Colonic mucosa (tissue), 4 donors: ENCODE measurements around the gene CD59. TPM values are rescaled to one million over a fixed set of nuclear protein-coding genes. Genes with fewer than 3 reads are reported as not detected.

Experiments
- DNase-seq: peaks from one replicate; pipeline ENCODE4 v3.0.0-alpha.2; 2020
- H3K27ac ChIP-seq: fragments of 200-600 bp; one replicate; pipeline ENCODE4 v1.8.0; 2021
- H3K27me3 ChIP-seq: fragments of 200-600 bp; one replicate; pipeline ENCODE4 v1.8.0; 2021
- H3K36me3 ChIP-seq: fragments of 200-600 bp; one replicate; pipeline ENCODE4 v1.8.0; 2021
- H3K4me1 ChIP-seq: fragments of 200-600 bp; one replicate; pipeline ENCODE4 v1.8.0; 2021; ENCODE audit warnings: mild to moderate bottlenecking
- H3K4me3 ChIP-seq: fragments of 200-600 bp; one replicate; pipeline ENCODE4 v1.8.0; 2021
- H3K9ac ChIP-seq, 2 donors: one replicate each; pipeline ENCODE4 v1.7.0; 2013; ENCODE audit warnings: control low read depth in 2 of 2, low read depth in 2 of 2, low read length in 2 of 2
- H3K9me3 ChIP-seq: fragments of 200-600 bp; one replicate; pipeline ENCODE4 v1.8.0; 2021
- intact Hi-C: fragments of 100-400 bp; cut with DNase I; formaldehyde crosslinking; loops from one replicate; pipeline ENCODE4 v1.14.1; 2022
- total RNA-seq, 2 donors: library from RNA; stranded (reverse); fragmentation: NEBNext Ultra II Directional in 1 of 2; extraction: Animal tissue kit (Norgen Biotek cat#: 25700) in 1 of 2; gene quantifications; one replicate each; pipeline ENCODE4 v1.2.1, GENCODE V29; 2021
- TF ChIP-seq, protein P1 (sequence below): fragments of 200-600 bp; IDR thresholded peaks from one replicate; pipeline ENCODE4 v1.8.0; 2022; ENCODE audit warnings: antibody characterized with exemption, mild to moderate bottlenecking
- donor health status: healthy.
- donor health status: DM: no; HTN: no; CAD: no.
- donor health status: DM: no; HTN: no; CAD: no.

Gene CD59
- total RNA-seq, 2 donors from 2014 or later: 268 to 399 TPM

DNA sequence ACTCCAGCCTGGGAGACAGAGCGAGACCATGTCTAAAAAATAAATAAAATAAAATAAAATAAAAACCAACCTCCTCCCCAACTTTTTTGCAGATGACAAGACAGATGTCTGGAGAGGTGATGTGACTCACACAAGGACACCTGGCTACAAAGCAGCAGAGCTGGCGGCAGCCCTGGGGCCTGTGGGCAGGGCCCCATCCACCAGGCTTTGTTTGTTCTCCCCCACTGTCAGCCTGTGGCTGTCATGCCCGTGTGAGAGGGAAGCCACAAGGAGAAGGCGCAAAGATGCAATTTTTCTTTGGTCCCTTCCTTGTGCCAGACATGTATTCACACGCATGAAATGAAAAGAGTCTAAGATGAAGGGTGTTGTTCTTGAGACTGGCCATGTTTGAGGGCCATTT lies 16.6 kb downstream of the CD59 start:
- Histone ChIP-seq H3K27ac (no peak overlapping the region), H3K36me3 (no peaks in the 10 kb centered on the region), H3K4me3 (no peak overlapping the region), H3K9ac (no peak overlapping the region), H3K4me1 (peaks cover 12% of the 10 kb centered on the region), H3K9me3 (no peaks in the 10 kb centered on the region), H3K27me3 (no peaks in the 10 kb centered on the region)
- intact Hi-C loops: no loop called here
- DNase-seq: no peak
- TF ChIP-seq, protein P1, sequence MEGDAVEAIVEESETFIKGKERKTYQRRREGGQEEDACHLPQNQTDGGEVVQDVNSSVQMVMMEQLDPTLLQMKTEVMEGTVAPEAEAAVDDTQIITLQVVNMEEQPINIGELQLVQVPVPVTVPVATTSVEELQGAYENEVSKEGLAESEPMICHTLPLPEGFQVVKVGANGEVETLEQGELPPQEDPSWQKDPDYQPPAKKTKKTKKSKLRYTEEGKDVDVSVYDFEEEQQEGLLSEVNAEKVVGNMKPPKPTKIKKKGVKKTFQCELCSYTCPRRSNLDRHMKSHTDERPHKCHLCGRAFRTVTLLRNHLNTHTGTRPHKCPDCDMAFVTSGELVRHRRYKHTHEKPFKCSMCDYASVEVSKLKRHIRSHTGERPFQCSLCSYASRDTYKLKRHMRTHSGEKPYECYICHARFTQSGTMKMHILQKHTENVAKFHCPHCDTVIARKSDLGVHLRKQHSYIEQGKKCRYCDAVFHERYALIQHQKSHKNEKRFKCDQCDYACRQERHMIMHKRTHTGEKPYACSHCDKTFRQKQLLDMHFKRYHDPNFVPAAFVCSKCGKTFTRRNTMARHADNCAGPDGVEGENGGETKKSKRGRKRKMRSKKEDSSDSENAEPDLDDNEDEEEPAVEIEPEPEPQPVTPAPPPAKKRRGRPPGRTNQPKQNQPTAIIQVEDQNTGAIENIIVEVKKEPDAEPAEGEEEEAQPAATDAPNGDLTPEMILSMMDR: no peak

DNA sequence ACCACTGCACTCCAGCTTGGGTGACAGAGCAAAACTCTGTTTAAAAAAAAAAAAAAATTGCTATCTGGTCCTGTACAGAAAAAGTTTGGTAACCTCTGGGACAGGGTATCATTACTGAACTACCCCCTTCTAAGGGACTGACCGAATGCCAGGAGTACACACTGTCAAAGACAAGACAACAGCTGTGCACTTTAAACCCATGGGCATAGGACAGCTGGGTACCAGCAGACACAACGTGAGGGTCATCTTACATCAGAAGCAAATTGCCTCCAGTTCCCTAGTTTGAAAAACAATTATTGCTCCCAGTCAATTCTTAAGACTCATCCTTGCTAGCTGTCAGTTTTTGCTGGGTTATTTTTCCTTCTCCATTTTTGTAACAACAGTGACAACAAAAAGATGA lies 17.8 kb downstream of the CD59 start:
- intact Hi-C loops: no loop called here
- no peaks in the 10 kb centered on the region for H3K9me3 ChIP-seq
- no peaks in the 10 kb centered on the region for H3K36me3 ChIP-seq
- H3K9ac ChIP-seq: no peak overlapping the region
- TF ChIP-seq, protein P1: no peak
- peaks cover 4% of the 10 kb centered on the region for H3K4me1 ChIP-seq
- no peak overlapping the region for H3K27ac ChIP-seq
- no peak for DNase-seq
- no peak overlapping the region for H3K4me3 ChIP-seq
- no peaks in the 10 kb centered on the region for H3K27me3 ChIP-seq

- intact Hi-C loops: no loop called here
- TF ChIP-seq, protein P1: no peak
- Histone ChIP-seq H3K9ac (no peak overlapping the region), H3K4me1 (peaks cover 4% of the 10 kb centered on the region), H3K9me3 (no peaks in the 10 kb centered on the region), H3K4me3 (no peak overlapping the region), H3K27me3 (no peaks in the 10 kb centered on the region), H3K36me3 (peaks cover 4% of the 10 kb centered on the region), H3K27ac (no peak overlapping the region)
- no peak for DNase-seq
Measured at GRCh38 chr11:33716243-33716642, 20.0 kb downstream of the CD59 start.

- H3K9ac ChIP-seq: no peak overlapping the region
Measured at GRCh38 chr11:33713856-33714398, 22.3 kb downstream of the CD59 start.

DNA sequence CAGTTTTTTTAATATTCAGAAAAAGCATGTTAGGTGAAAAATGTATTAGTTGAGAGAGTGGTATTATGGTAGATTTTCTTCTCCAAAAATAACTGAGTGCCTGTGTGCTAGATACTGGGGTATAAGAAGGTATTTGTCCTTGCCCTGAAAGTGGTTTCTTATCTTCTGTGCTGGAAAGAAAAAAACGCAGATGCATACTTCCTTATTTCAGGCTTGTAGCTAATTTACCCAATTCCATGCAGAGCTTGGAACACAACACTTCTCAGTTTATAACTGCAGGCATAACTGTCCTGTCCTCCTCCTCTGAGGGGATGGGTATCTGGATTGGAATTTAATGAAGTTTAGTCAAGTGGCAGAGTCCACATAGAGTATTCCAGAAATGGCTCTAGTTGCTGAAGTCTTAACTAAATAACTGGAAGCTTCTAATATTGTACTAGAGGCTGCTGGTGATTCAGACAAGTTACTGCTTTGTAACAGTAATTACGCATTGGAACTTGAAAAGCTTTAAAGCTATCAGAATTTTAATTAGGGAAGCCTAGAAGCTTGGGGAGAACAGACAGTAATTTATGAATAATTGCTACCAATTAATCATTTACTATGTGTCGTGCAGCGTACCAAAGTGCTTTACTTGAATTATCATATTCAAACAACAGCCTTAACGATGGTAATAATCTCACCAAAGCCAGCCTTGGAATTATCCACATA lies 22.9 kb downstream of the CD59 start:
- peaks cover 4% of the 10 kb centered on the region for H3K4me1 ChIP-seq
- H3K27ac ChIP-seq: no peak overlapping the region
- no peaks in the 10 kb centered on the region for H3K27me3 ChIP-seq
- H3K36me3 ChIP-seq: peaks cover 12% of the 10 kb centered on the region
- no peak for DNase-seq
- intact Hi-C loops: no loop called here
- H3K4me3 ChIP-seq: no peak overlapping the region
- H3K9ac ChIP-seq: no peak overlapping the region
- no peaks in the 10 kb centered on the region for H3K9me3 ChIP-seq
- TF ChIP-seq, protein P1: no peak

More at GRCh38 chr11:33713856-33714398, 22.3 kb downstream of the CD59 start:
- H3K36me3 ChIP-seq: peaks cover 12% of the 10 kb centered on the region
- no peaks in the 10 kb centered on the region for H3K9me3 ChIP-seq
- peaks cover 4% of the 10 kb centered on the region for H3K4me1 ChIP-seq
- DNase-seq: no peak
- no peaks in the 10 kb centered on the region for H3K27me3 ChIP-seq
- H3K4me3 ChIP-seq: no peak overlapping the region
- TF ChIP-seq, protein P1: no peak
- intact Hi-C loops: no loop called here
- no peak overlapping the region for H3K27ac ChIP-seq
